Hepatic stellate cell (primary cell): ENCODE measurements around the gene FAM53A.

Source experiments
- DNase-seq: peaks from one replicate; pipeline ENCODE4 v3.0.0; 2011; ENCODE audit warnings: low spot score

Gene FAM53A

DNA sequence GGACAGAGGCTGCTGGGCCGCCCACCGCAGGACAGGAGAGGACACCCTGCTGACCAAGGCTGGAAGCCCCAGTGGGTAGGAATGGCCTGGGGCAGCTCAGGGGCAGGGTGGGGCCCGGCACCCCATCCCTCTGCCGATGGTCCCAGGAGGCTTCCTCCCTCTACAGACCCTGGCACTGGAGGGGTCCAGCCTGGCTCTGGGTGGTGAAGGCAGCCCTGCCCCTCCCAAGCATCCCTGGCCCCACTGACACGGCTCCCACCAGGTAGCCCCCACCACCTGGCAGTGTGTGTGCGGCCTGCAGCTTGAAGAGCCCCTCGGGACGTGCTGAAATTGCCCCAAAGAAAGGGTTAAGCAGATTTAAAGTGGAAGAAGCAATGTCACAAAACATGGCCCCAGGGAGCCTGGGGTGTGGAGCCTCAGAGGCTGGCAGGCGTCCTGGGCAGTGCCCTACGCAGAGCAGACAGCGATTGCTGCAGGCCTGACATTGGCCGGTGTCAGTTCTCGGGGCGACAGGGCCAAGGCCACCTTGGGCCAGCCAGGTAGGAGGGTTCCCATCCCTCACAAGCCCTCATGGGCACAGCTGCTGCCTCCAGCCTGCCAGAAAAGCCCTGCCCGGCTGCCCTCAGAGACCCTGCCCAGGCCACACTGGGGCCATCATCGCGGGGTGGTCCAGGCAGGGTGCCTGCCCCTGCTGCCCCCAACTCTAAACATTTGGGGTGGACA lies 80.5 kb downstream of the FAM53A start:
- no peak for DNase-seq

DNA sequence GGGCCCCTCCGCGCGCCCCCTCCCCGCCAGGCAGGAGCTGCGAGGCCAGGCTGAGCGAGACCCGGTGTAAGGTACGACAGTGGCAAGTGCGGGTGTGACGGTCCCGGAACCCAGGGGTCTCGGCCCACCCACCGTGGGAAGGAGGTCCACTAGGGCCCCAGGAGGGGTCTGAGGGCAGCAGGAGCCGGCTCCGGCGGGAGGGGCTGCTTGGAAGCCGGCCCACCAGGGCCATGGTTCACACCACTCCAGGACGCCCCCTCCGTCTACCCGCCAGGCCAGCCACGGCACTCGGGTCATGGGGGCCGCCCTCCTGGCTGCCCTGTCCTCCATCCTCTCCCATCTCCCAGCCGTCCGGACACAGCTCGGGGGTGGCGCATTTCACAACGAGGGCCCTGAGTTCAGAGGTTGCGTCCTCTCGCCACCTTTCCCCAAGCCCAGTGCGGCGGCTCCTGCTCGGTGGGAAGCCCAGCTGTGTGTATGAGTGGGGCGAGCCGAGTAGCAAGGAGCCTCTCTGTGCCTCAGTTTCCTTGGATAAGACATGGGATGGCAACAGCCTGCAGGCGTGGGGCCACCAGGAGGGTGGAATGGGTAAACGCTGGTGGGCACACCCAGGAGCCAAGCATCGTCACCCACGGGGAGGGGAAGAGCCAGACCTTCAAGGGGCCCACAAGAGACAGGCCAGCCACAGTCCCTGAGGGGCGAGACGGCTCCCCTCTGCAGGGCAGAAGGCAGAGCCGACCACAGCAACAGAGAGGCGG lies 81.3 kb downstream of the FAM53A start:
- DNase-seq: no peak

DNA sequence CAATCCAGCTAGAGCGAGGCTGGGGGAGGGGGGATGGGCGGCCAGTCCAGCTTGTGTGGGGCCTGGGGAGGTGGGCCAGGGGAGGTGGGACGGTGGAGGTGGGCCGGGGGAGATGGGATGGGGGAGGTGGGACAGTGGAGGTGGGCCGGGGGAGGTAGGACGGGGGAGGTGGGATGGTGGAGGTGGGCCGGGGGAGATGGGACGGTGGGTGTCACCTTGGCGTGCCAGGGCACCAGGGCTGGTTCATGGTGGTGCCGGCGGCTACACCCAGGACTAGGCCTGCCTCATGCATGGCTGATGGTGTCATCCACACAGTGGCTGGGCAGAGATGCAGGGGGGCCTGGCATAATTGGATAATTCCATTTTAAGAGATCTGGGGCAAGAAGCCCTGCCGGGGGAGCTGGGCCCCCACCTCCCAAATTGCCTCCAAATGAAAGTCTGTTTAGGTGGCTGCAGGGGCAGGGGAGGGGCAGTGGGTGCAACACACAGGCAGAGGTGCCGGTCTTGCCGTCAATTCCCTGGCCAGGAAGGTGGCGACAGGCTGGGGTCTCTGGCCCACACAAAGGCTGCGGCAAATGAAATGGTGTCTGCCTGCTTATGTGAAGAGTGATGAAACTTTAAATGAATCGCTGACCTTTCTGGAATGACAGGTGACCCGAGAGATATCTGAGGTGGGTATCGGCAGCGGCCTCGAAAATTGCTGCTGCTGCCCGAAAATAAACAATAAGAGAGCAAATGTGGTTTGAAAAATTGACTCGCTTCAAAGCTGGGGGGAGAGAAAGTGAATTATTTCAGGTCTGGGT lies 82.1 kb downstream of the FAM53A start:
- DNase-seq: no peak

DNA sequence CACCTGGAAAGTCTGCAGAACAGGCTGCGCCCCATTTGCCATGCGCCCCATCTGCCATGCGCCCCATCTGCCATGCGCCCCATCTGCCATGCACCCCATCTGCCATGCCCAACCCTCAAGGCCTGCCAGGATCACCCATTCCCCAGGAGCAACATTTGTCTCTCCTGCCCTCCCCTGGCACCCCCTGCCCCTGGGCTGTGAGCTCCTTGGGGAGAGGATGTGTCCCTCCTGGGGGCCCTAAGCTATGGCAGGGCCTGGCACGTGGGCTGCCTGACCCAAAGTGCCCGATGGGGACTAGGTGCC lies 82.6 kb downstream of the FAM53A start:
- DNase-seq: no peak

DNA sequence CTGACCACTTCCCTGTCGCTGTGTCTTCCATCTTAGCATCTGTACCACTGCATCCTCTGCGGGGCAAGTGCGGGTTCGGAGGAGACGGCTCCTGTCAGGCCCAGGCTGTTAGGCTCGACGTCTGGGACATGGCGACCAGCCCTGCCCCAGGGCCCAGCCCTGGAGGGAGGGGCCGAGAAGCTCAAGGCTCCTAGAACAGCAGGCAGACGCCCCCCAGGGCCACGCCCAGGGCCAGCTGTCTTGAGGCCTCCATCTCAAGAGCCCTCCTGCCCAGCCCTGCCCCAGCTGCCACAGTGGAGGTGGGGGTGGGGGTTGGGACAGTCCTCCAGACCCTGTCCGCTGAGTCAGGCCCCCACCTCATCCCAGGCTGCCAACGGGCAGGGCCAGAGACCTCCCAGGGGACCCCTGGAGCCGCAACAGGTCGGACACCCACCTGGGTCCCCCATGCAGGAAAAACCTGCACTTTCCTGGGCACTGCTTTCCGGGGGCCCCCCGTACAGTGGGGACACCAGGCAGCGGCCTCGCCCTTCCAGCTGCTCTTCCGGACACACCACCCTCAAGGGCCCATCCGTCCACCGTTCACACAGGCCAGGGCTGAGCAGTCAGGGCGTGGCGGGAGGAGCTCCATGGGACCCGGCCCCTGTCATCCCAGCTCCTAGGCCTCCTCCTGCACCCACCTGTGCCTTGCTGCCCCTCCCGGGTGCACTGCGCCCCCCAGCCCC lies 83.1 kb downstream of the FAM53A start:
- DNase-seq: no peak

DNA sequence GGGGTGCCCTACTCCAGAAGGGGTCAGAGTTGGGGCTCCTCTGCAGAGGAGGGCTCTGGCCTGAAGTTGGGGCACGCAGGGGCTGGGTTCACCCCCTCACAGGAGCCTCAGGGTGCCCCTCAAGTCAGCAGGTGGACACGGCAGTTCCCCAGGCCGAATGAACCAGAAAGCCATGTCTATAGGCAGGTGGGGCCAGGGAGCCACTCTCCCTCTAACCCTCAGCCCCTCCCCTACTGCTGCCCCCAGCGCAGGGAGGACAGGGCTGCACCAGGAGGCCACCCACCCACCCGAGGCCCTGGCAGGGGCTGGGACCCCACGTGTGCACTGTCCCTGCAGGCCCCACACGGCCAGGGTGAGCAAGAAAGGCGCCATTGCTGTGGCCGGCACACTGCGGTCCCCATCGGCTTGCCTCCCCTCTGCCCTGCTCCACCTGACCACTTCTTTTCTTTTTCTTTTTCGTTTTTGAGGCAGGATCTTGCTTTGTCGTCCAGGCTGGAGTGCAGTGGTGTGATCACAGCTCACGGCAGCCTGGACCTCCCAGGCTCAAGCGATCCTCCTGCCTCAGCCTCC lies 83.8 kb downstream of the FAM53A start:
- DNase-seq: no peak

DNA sequence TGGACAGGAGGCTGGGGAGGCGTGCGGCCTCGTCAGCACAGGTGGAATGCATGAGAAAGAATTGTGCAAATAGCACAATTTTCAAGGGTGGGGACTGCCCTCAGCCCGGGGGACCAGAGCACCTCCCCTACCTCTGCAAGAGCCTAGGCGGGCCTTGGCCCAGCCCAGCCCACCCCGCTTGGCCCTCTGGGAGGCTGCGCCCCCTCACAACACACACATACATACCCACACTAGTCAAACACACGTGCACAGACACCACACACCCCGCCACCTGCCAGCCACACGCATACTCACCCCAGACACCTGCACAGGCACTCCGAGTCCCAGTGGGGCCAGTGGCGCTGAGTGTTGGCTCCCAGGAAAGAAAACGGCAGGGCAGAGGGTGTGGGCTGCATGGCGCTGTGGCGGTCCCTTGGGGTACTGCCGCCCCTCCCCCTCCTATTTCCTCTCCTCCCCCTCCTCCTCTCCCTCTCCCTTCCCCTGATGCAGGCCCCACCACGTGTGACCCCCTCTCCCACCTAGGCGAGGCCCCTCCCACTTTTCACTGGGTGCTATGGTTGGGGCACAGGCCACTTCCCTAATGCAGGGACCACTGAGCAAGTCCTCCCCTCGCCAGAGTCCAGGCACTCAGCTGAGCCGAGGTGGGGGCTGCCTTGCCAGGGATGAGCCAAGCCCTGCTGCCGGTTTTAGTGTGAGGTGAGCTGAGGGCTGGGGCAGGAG lies 84.5 kb downstream of the FAM53A start:
- no peak for DNase-seq

DNA sequence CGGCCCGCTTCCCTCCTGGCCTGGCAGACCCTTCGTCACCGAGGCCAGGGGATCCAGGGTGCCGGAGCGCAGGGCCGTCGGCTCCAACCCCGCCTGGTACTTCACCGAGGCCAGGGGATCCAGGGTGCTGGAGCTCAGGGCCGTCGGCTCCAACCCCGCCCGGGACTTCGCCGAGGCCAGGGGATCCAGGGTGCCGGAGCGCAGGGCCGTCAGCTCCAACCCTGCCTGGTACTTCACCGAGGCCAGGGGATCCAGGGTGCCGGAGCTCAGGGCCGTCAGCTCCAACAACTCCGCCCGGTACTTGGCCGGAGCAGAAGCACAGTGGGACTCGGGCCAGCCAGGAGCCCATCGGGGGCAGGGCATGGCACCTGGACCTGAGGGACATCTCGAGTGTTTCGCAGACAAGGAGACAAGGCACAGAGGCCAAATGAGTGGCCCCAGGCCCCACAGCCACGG lies 85.1 kb downstream of the FAM53A start:
- no peak for DNase-seq

DNA sequence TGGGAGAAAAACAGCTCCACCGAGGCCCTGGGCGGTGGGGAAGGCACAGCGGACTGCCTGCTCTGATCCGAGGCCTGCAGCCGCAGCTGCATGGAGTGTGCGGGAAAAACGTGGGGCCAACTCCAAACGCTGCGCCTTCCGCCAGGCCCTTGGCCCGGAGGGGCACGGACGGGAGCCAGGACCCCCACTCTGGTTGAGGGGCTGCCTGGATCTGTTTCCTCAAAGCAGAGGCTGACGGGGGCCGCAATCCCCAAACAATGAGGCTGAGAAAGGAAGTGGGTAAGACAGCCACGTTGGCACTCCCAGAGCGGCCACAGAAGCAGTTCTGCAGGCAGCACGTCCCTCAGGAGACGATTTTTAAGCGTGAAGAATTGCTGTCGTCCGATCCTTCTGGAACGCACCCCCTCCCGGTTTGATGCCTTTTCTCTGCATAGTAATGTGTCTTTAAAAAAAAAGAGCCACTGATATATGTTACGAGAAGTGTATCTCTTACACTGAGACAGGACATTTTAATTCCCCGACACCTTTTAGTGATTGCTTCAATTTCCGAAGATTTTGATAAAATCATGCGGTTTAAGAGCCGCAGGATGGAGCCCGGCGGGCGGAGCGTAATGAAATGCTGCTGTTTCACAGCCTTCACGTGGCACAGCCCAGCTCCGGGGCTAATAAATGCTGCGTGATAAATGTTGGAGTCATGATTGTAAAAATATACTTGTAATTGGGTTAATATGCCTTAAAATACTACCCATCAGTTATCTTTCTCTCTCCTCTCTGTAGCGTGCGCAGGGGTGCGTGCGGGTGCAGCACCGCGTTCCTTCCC lies 85.7 kb downstream of the FAM53A start:
- DNase-seq: no peak

DNA sequence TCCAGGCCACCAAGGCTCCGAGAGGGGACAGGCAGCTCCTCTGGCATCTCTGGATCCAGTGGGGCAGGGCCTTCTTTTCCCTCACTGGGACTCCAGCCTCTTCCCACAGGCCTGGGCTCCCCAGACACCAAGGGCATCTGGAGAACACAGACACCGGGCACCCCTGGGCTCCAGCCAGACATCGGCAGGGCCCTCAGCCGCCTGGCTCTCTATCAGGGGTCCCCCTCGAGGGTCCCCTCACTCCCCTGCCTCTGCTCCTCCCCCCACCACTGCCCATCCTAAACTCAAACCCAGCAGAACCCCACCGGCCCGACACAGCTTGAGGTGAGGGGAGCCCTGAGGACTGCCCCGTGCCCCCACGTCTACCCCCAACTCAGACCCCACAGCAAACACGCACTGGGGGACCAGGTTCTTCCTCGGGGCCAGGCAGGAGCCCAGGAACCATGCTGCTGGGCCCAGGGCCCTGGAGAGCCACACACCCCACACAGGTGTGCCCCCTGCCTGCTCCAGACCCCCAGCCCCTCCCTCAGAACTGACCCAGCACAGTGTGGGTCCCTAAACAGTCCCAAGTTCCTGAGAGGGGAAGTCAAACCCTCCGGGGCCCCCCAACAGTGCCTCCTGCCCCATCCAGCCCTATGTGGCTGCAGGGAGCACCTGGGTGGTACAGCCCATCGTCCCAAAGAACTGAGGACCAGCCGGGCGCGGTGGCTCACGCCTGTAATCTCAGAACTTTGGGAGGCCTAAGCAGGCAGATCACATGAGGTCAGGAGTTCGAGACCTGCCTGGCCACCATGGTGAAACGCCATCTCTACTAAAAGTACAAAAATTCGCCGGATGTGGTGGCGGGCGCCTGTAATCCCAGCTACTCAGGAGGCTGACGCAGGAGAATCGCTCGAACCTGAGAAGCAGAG lies 86.8 kb downstream of the FAM53A start:
- no peak for DNase-seq

DNA sequence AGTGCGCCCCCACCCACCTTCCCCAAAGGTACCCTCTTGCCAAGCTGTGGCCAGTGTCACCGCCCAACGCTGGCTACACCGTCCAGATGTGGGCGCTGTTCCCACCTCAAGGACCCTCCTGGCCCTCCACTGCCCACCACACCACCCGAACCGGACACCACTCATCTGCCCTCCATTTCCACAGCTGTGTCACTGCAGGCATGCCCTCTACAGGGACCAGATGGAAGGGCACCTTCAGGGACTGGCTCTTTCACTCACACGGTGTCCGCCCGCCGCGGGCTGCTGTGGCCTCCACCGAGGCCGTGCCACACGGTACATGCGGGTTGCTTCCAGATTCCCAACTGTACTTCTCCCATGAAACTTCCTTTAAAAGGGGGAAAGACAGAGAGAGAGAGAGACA lies 87.7 kb downstream of the FAM53A start:
- no peak for DNase-seq

DNA sequence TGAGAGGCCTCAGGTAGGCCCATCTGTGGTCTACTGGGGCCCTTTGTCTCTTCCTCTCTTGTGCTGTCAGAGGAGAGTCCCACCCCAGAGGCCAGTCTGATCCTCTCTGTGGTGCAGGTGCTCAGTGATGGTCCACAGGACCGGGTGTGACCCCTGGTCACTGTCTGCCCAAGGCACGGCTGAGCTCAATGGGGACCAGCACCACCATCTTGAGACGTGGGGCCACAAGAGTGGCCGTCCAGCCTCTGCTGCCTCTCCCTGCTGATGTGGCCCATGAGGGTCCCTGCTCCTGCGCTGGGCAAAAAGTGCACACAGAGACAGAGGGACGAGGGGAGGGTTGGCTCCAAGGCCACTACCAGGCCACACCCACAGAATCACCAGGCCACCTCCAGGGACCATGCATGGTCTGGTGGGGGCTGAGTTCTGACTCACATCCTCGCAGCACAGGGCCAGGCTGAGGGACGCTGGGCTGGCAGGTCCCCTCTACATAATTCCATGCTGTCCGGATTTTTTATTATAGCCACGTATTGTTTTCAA lies 88.3 kb downstream of the FAM53A start:
- DNase-seq: no peak

DNA sequence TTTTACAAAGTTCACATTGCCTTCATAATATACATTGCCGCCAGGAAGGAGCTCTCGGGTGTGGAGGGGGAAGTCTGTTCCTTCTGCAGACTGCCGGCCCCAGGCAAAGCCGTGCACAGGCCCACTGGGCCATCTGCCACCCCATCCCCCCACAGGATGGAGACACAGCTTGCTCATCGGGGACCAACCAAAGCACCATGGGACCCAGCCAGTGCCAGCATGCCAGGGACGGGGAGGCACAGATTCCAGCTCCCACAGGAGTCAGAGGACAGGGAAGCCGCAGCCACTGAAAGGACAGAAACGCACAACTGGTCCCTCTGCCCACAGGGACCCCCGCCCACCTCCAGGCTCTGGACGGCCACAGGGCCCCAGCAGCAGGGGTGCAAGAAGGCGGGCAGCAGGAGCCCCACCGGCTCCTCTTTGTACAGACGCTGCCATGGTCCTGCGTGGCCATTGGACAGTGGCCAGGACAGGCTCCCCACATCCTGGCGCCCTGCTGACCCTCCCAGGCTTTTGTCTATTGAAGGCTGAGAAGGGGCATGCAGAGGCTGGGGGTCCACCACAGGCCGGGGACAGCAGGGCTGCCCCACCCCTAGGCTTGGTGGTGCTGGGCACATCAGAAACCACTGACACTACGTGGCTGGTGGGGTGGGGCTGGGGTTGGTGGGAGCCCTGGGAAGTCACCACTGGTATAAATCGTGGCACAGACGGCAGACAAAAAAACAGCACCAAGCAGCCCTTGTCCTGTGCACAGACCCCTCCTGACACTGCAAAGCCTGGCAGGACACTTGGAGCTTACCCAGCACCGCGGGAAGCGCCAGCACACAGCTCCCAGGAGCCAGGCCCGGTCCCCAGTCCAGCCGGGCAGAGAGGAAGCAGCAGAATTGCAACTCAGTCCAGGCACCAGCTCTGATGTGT lies 89.0 kb downstream of the FAM53A start:
- DNase-seq: no peak

DNA sequence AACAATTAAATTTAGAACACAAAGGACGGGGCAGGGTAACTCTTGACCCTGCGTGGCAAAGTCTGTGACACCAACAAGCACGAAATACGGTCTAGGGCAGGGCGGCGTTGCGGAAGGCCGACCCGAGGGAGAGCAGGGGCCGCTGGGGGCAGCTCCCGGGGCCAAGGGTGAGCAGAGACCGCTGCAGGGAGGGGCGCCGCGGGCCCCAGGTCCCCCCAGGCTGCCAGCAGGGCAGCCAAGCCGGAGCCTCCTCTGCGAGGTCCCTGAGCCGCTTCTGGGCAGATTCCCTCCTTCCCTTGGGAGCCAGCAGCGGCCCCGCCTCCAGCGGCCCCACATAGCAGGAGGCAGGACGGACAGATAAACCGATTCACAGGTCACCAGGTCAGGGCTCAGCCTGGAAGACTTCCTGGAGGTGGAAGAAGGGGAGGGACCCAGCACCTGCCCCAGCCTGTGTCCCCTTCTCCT lies 90.2 kb downstream of the FAM53A start:
- DNase-seq: no peak

DNA sequence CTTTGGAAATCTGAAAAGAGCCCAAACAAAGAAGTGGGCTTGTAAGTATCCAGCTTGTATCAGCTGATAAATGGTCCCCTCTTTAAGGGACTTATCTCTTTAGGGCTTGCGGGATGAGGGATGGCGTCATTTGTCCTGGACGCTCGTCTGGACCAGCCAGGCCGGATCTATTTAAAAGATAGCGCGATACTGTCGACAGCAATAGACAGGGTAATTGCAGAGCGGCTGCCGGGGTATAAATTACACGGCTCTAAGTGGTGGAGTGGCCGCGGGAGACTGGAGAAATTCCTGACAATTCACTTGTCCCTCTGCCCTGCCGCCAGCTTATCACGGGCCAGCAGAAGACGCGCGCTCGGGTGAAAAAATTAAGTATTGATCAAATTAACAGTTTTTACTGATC lies 90.7 kb downstream of the FAM53A start:
- no peak for DNase-seq

DNA sequence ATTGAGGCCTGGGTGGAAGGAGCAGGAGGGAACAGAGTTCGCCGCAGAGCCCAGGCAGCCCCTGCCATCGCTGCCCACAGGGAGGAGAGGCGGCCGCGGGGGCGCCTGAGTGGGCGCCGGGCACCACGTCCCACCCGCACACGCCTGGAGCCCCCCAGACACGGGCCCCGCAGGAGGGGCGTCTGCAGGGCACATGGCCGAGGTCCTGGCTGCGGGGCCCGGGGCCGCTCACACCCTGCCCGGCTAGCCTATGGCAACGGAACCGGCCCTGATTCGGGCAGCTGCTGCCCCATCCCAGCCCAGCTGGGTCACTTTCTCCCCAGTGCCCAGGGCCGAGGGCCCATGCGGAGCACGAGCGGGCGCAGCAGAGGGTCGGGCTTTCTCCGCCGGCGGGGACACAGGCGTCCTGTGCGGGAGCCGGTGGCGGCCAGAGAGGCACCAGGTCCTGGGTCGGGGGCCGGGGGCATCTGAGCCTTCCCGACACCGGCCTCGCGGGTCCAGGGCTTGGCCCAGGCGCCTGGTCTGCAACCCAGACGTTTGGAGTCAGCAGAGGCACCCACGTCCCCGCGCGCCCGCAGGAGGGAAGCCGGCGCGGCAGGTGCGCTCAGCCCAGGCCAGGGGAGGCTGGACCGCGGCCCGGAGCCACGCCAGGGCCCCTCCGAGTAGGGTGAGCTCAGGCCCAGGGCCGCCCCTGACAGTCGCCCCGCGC lies 91.2 kb downstream of the FAM53A start:
- no peak for DNase-seq

DNA sequence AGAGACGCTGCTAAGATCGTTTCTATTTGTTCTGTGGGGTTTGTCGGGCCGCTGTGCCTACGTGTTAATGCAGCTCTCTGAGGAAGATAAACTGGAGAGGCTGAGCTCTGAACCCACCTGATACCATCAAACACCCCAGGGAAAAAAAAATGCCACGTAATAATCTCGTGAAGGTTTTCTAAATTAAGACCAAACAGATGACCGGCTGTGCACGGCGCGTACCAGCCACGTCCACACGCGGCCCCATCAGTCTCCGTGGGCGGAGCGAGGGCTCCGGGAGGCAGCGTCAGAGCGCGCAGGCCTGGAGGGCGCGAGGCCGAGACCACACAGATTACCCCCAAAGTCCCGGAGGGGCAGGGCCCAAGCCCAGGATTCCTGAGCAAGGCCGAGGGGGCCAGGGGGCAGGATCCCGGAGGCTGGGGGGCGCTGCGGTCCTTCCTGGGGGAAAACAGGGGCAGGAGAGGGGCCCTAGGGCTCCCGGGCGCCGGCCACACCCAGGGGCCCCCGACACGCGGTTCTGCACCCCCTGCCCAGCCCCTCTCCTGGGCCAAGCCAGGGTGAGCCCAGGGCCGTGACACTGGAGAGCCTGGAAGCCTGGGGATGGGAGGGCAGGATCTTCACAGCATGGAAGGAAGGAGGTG lies 91.9 kb downstream of the FAM53A start:
- no peak for DNase-seq
